EH (cell line): ENCODE results near the gene SHCBP1.
A peak's percentile ranks its signal among the peaks of the same experiment; 100 is the strongest.

Source experiments
- DNase-seq: peaks from one replicate; pipeline ENCODE4 v3.0.0-alpha.2; 2015; ENCODE audit warnings: low read depth

SHCBP1 gene

GRCh38 chr16:46618516-46618915, 2.7 kb downstream of the SHCBP1 start:
- DNase-seq = no peak

GRCh38 chr16:46614006-46614405, 7.2 kb downstream of the SHCBP1 start:
- no peak for DNase-seq

- DNase-seq = no peak
Observed at GRCh38 chr16:46613352-46613751, 7.8 kb downstream of the SHCBP1 start.

- no peak for DNase-seq
Observed at GRCh38 chr16:46612121-46612520, 9.1 kb downstream of the SHCBP1 start.

- DNase-seq = peak; percentile 71
Observed at GRCh38 chr16:46607529-46607928, 13.7 kb downstream of the SHCBP1 start.

- no peak for DNase-seq
Observed at GRCh38 chr16:46606231-46606630, 14.9 kb downstream of the SHCBP1 start.

GRCh38 chr16:46591257-46591656, 29.9 kb downstream of the SHCBP1 start:
- no peak for DNase-seq

- no peak for DNase-seq
Observed at GRCh38 chr16:46586011-46586577, 35.1 kb downstream of the SHCBP1 start.

GRCh38 chr16:46583036-46583435, 38.1 kb downstream of the SHCBP1 start:
- no peak for DNase-seq

GRCh38 chr16:46582313-46582712, 38.9 kb downstream of the SHCBP1 start:
- DNase-seq = no peak

GRCh38 chr16:46577988-46578579, 43.1 kb downstream of the SHCBP1 start:
- no peak for DNase-seq

GRCh38 chr16:46573834-46574159, 47.4 kb downstream of the SHCBP1 start:
- DNase-seq = no peak

- peak; percentile 79 for DNase-seq
Observed at GRCh38 chr16:46573008-46573833, 48.0 kb downstream of the SHCBP1 start.

- no peak for DNase-seq
Observed at GRCh38 chr16:46569231-46569735, 51.9 kb downstream of the SHCBP1 start.

GRCh38 chr16:46568472-46569230, 52.5 kb downstream of the SHCBP1 start:
- DNase-seq = no peak

GRCh38 chr16:46562979-46563378, 58.2 kb downstream of the SHCBP1 start:
- DNase-seq = no peak

GRCh38 chr16:46558018-46558417, 63.2 kb downstream of the SHCBP1 start:
- DNase-seq = no peak

GRCh38 chr16:46555951-46556350, 65.2 kb downstream of the SHCBP1 start:
- DNase-seq = peak; percentile 21

- DNase-seq = peak; percentile 78
Observed at GRCh38 chr16:46554435-46554834, 66.7 kb downstream of the SHCBP1 start.

GRCh38 chr16:46549477-46549876, 71.7 kb downstream of the SHCBP1 start:
- DNase-seq = no peak
